Activated naive CD8-positive, alpha-beta T cell treated with anti-CD3 and anti-CD28 coated beads for 36 hours (primary cell): ENCODE results near the gene DENND4A. TPM values are rescaled to one million over a fixed set of nuclear protein-coding genes. Genes with fewer than 3 reads are reported as not detected.
A peak's percentile ranks its signal among the peaks of the same experiment; 100 is the strongest.

Experiments
- DNase-seq: peaks from one replicate; pipeline ENCODE4 v3.0.0; 2021
- H3K27ac Mint-ChIP-seq: one replicate; pipeline ENCODE4 v1.8.0; 2022; ENCODE audit warnings: mild to moderate bottlenecking, moderate library complexity, mixed read lengths
- H3K27me3 Mint-ChIP-seq: one replicate; pipeline ENCODE4 v1.8.0; 2022; ENCODE audit warnings: mild to moderate bottlenecking, mixed read lengths
- H3K36me3 Mint-ChIP-seq: one replicate; pipeline ENCODE4 v1.8.0; 2021; ENCODE audit warnings: mild to moderate bottlenecking, mixed read lengths
- H3K4me1 Mint-ChIP-seq: one replicate; pipeline ENCODE4 v1.8.0; 2021; ENCODE audit warnings: mixed read lengths
- H3K4me3 Mint-ChIP-seq: one replicate; pipeline ENCODE4 v1.8.0; 2022; ENCODE audit warnings: mild to moderate bottlenecking, moderate library complexity, mixed read lengths
- H3K9me3 Mint-ChIP-seq: one replicate; pipeline ENCODE4 v1.8.0; 2022; ENCODE audit warnings: mixed read lengths
- total RNA-seq, 2 experiments: library from RNA; stranded (reverse); gene quantifications; one replicate each; pipeline ENCODE4 v1.2.3, GENCODE V29; 2021

Gene DENND4A
- total RNA-seq, 2 experiments from 2014 or later, result 47.6 to 52.2 TPM

DNA sequence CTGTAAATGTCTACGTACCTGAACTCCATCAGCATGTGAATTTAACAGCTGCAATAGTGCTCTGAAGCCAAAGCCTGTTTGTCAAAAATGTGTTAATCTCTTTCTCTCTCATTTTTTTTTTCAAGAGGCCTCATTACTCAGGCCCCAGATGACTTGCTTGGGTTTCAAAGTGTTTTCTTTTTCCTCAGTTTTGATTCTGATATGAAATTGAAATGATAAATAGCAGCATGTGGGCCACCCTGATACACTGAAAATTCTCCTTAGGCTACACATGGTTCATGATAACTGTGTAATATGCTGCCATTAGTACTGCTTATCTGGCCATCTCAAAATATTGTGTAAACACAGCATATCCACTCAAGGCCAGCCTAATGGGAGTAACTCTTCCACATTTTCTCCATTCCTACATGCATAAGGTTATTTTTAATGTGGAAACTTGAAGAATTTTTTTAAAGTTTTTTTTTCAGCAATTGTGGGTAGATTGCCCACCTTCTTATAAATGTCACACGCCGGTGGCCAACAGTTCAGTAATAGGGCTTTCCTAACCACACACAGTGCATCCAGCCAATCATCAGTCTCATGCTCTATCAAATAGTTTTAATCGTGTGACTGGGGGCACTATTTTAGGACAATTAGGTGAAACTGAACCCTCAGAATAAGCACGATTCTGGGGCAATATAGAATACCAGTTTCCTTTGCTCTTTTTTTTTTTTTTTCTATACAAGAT, 13.1 kb upstream of the DENND4A start:
- H3K4me1 Mint-ChIP-seq, result peaks cover 32% of the 10 kb centered on the region
- no peak overlapping the region for H3K4me3 Mint-ChIP-seq
- peaks cover 2% of the 10 kb centered on the region for H3K36me3 Mint-ChIP-seq
- peaks cover 3% of the 10 kb centered on the region for H3K9me3 Mint-ChIP-seq
- no peak for DNase-seq
- no peaks in the 10 kb centered on the region for H3K27me3 Mint-ChIP-seq
- H3K27ac Mint-ChIP-seq, result peak overlapping the region; percentile 40

DNA sequence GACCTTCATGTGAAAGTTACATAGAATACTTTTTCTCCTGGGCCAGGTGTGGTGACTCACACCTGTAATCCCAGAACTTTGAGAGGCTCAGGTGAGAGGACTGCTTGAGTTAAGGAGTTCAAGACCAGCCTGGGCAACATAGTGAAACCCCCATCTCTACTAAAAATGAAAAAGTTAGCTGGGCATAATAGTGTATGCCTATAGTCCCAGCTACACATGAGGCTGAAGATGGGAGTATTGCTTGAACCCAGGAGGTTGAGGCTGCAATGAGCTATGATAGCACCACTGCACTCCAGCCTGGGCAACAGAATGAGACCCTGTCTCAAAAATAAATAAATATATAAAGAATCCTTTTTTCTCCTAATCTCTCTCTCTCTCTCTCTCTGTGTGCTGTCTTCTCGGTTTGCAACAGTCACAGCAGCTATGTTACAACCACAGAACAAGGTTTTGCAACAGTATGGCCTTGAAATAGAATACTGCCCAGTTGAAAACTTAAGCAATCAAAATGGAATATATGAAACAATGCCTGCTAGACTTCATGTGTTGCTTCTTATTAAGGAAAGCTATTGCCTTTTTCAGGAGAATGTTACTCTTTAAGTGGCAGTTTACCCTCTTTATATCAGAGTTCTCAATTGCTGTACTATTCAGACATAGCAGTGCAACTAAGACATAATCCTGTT, 12.3 kb upstream of the DENND4A start:
- Mint-ChIP-seq H3K36me3 (peaks cover 2% of the 10 kb centered on the region), H3K27ac (peak overlapping the region; percentile 7)

DNA sequence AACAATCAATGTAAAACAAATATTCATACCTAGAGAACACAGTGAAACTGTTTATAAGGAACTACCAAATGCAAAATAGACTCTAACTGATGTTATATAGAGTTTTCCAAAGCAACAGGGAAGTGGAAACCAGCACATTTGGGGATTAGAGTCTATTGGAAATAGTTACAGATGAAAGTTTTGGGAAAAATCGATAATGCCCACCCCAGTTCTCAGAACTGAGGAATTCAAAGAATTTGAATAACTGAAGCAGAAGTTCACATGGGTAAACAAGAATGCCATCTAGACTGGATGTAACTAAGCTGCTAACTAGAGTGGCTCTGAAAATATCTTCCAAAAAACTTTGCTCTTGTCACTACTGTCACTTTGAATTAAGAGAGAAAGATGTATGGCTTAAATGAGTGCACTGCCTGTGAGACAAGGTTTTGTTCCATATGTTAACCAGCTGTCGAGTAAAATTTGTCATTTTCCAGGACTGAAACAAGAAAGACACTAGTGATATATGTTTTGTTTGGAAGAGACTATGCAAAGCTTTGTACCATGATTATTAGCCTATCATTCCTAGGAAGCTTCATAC, 9.2 kb upstream of the DENND4A start:
- Mint-ChIP-seq H3K27ac (no peak overlapping the region), H3K36me3 (no peaks in the 10 kb centered on the region), H3K9me3 (no peaks in the 10 kb centered on the region), H3K27me3 (no peaks in the 10 kb centered on the region), H3K4me1 (peaks cover 42% of the 10 kb centered on the region), H3K4me3 (no peak overlapping the region)
- no peak for DNase-seq

More for the DNA sequence above, 12.3 kb upstream of the DENND4A start:
- no peak for DNase-seq
- peaks cover 2% of the 10 kb centered on the region for H3K9me3 Mint-ChIP-seq
- peaks cover 34% of the 10 kb centered on the region for H3K4me1 Mint-ChIP-seq
- no peaks in the 10 kb centered on the region for H3K27me3 Mint-ChIP-seq
- H3K4me3 Mint-ChIP-seq, result no peak overlapping the region

DNA sequence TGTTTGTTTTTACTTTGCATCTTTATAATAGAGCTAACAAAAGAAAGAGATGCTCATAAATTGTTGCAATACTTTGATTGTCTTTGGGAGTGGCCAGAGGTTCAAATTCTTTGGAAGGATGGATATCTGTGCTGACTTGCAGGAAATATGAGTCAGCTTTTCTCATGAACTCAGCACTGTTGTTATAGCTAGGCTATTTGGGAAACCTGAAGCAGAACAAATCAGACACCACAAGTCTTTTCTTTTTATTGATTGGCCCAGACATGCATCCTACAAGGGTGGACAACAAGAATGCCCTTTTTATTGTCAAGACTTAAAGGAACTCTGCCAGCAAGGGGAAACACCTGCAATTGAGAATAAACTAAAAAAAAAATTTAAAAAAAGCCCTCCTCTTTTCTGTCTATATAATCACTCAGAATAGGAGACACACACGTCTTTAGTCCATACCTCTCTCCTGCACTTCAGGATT, 4.6 kb upstream of the DENND4A start:
- DNase-seq, result no peak
- H3K27me3 Mint-ChIP-seq, result no peaks in the 10 kb centered on the region
- H3K27ac Mint-ChIP-seq, result no peak overlapping the region
- no peak overlapping the region for H3K4me3 Mint-ChIP-seq
- H3K4me1 Mint-ChIP-seq, result peaks cover 52% of the 10 kb centered on the region
- H3K36me3 Mint-ChIP-seq, result no peaks in the 10 kb centered on the region
- no peaks in the 10 kb centered on the region for H3K9me3 Mint-ChIP-seq

DNA sequence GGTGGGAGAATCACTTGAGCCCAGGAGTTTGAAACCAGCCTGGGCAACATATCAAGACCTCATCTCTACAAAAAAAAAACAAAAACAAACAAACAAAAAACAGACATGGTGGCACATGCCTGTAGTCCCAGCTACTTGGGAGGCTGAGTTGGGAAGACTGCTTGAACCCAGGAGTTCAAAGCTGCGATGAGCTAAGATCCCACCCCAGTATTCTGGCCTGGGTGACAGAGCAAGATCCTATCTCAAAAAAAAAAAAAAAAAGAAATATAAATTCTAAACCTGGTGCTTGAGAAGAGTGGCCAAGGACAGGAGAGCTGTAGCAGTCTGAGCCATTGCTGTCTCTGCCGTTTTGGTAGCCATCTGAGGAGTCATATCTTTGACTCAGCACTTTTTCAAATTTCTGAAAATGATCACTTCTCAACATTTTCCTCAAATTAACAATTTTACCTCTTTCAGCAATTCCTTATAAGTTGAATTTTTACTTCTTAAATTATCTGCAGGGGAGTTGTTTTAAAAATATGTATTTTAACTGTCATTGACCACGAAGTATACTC, 3.6 kb upstream of the DENND4A start:
- no peak overlapping the region for H3K4me3 Mint-ChIP-seq
- H3K4me1 Mint-ChIP-seq, result peaks cover 46% of the 10 kb centered on the region
- H3K36me3 Mint-ChIP-seq, result no peaks in the 10 kb centered on the region
- no peaks in the 10 kb centered on the region for H3K9me3 Mint-ChIP-seq
- H3K27me3 Mint-ChIP-seq, result no peaks in the 10 kb centered on the region
- no peak for DNase-seq
- H3K27ac Mint-ChIP-seq, result no peak overlapping the region

DNA sequence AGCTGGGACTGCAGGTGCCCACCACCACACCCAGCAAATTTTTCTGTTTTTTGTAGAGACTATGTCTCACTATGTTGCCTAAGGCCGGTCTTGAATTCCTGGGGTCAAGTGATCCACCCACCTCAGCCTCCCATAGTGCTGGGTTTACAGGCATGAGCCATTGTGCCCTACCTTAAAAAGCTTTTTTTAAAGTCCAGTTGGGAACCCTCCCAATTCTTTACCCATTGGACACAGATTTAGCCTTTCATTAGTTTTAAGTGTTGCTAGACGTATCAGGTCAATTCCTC, 1.7 kb upstream of the DENND4A start:
- Mint-ChIP-seq H3K27ac (peak overlapping the region; percentile 82), H3K36me3 (peaks cover 5% of the 10 kb centered on the region), H3K27me3 (no peaks in the 10 kb centered on the region), H3K4me1 (peaks cover 54% of the 10 kb centered on the region), H3K4me3 (peak overlapping the region; percentile 72), H3K9me3 (no peaks in the 10 kb centered on the region)
- no peak for DNase-seq

DNA sequence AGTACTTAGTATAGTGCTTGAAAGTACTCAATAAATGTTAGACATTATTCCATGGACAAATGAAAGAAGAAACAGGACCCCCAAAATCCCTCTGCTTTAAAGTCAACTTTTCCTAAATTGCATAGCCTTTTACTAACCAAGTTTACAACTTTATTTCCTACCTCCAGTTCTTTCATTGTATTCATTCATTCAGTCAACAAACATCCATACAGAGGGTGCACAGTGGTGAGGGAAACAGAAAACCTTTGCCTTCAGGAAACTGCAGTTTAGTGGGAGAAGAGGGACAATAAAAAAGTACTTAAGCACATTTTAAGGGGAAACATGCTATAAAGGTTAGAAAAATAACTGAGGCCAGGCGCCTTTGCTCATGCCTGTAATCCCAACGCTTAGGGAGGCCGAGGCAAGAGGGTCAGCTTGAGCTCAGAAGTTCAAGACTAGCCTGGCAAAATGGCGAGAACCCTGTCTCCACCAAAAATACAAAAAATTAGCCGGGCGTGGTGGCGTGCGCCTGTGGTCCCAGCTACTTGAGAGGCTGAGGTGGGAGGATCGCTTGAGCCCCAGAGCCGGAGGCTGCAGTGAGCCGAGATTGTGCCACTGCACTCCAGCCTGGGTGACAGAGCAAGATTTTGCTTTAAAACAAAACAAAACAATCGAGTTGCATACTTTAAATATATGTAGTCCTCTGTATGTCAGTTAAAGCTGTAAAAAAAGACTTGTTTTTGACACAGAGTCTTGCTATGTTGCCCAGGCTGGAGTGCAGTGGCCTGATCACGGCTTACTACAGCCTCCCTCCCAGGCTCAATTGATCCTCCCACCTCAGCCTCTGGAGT, 1.1 kb upstream of the DENND4A start:
- Mint-ChIP-seq H3K27ac (peak overlapping the region; percentile 96), H3K4me1 (peaks cover 58% of the 10 kb centered on the region)

DNA sequence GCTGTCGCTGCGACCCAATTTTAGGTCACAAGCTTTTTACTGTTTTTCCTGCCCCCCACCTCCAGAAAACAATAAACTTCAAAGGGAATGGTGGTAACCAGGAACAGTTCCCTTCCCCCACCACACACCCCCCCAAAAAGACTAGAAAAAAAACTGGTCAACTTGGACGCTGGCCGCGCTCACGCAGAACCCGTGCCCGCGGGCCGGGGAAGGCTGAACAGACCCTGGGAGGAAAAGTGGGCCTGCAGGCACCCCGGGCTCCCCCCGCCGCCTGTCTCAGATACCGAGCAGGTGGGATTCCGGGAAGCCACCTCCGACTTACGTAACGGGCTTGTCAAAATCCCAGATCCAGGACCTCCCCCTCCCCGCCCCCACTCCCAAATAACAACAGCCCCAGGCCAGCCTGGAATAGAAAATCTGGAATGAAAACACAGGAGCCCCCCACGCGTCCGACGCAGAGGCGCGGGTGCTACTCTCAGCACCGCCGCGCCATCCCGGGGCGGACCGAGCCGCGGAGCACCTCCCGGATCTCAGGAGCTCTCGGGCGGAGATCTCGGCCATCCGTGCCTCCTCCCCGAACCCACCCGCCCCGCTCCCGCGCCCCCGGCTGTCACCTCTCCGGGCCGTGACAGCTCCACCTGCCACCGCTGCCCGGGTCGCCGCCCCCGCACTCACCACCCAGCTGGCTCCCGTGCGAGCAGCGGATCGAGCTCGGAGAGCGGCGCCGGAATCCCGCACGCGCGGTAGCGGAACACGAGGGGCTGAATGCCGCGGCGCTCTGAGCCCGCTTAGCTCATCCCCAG, 557 bp downstream of the DENND4A start:
- peaks cover 58% of the 10 kb centered on the region for H3K4me1 Mint-ChIP-seq
- H3K27ac Mint-ChIP-seq, result peak overlapping the region; percentile 96

More for the DNA sequence above, 1.1 kb upstream of the DENND4A start:
- Mint-ChIP-seq H3K27me3 (no peaks in the 10 kb centered on the region), H3K9me3 (no peaks in the 10 kb centered on the region), H3K36me3 (peaks cover 9% of the 10 kb centered on the region), H3K4me3 (peak overlapping the region; percentile 83)
- no peak for DNase-seq

DNA sequence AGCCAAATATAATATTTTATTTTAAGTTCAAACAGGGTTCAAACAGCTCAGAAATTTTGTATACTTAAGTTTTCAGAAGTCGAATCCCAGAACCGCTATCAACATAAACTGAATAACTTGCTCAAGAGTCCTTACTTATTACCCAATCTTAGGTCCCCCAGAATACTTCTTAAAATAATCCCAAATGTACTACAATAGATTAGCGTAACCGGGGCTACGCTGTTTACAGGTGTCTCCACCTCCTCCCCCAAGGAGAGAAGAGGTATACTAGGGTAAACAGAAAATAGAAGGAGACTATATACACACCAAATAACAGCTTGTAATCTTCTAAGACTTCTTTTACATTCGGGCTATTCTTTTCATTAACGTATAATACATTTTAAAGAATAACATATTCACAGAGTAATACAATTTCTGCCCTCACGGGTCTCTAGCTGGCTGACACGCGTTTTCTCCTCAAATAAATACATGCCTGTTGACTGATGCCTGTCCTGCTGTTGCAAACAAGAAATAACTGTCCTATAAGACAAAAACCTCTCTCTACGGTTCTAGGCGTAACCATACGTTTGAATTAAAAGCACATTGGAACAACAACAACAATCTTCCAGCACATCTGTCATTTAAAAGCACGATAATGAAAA, 1.3 kb downstream of the DENND4A start:
- Mint-ChIP-seq H3K4me1 (peaks cover 54% of the 10 kb centered on the region), H3K27me3 (no peaks in the 10 kb centered on the region), H3K36me3 (peaks cover 15% of the 10 kb centered on the region), H3K4me3 (peak overlapping the region; percentile 83), H3K27ac (peak overlapping the region; percentile 94), H3K9me3 (no peaks in the 10 kb centered on the region)
- no peak for DNase-seq

More for the DNA sequence above, 557 bp downstream of the DENND4A start:
- Mint-ChIP-seq H3K36me3 (peaks cover 15% of the 10 kb centered on the region), H3K27me3 (no peaks in the 10 kb centered on the region), H3K9me3 (no peaks in the 10 kb centered on the region), H3K4me3 (peak overlapping the region; percentile 83)
- DNase-seq, result peak; percentile 64

DNA sequence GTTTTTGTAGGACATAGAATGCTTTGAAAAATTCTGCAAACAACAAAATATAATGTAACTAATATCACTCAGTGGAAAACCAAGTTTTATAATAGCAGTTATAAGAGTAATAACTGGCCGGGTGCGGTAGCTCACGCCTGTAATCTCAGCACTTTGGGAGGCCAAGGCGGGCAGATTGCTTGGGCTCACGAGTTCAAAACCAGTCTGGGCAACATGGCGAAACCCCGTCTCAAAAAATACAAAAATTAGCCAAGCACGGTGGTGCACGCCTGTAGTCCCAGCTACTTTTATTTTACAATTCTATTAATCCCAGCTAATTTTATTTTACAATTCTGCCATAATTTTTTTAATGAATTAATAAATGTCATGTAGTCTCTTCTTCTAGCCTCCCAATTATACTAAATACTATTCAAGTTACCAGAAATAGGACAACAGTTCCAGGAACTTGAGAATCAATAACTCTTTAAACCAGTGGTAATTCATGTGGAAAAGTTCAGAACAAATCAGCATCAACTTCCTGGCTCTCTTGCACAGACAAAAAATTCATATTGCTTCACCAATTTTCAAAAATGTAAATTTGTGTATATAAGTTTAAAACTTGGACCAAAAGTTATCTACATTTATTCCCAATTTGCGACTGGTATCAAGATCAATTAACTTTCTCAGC, 2.2 kb downstream of the DENND4A start:
- Mint-ChIP-seq H3K27me3 (no peaks in the 10 kb centered on the region), H3K27ac (peak overlapping the region; percentile 86), H3K9me3 (no peaks in the 10 kb centered on the region), H3K4me3 (peak overlapping the region; percentile 83), H3K4me1 (peaks cover 51% of the 10 kb centered on the region), H3K36me3 (peaks cover 19% of the 10 kb centered on the region)
- DNase-seq, result no peak

DNA sequence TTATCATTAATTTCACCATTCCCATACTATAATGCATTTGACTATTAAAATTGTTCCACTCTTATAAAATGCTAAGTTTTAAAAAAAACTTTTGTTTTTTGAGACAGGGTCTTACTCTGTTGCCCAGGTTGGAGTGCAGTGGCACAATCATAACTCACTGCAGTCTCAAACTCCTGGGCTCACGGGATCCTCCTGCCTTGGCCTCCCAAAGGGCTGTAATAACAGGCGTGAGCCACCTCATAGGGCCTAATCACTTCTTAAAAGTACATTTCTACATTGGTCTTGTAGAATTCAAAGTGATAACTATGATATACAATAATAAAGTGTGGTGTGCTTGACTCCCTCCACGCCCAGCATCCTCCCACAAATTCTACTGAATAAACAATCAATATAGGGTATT, 3.0 kb downstream of the DENND4A start:
- peaks cover 21% of the 10 kb centered on the region for H3K36me3 Mint-ChIP-seq
- H3K27me3 Mint-ChIP-seq, result no peaks in the 10 kb centered on the region
- H3K4me1 Mint-ChIP-seq, result peaks cover 43% of the 10 kb centered on the region
- no peak for DNase-seq
- peak overlapping the region; percentile 68 for H3K27ac Mint-ChIP-seq
- no peaks in the 10 kb centered on the region for H3K9me3 Mint-ChIP-seq
- H3K4me3 Mint-ChIP-seq, result peak overlapping the region; percentile 83

DNA sequence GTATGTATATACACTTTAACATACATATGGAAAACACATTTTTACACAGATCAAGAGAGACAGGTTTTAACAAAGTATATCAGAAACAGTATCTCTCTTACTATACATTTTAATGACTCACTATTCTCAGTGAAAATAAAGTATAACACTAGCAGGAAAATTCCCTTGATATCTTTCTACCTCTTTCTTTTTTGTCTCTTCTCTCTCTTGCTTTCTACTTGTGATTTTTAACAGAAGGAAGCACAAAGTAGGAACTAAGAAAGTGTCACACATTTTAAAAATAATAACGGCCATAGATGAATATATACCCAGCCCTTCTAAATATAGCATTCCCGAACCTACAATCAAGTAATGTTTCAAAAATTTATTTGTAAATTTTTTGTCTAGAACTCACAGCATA, 4.8 kb downstream of the DENND4A start:
- no peak for DNase-seq
- peak overlapping the region; percentile 87 for H3K27ac Mint-ChIP-seq
- H3K4me1 Mint-ChIP-seq, result peaks cover 43% of the 10 kb centered on the region
- H3K27me3 Mint-ChIP-seq, result no peaks in the 10 kb centered on the region
- H3K36me3 Mint-ChIP-seq, result peaks cover 28% of the 10 kb centered on the region
- no peaks in the 10 kb centered on the region for H3K9me3 Mint-ChIP-seq
- H3K4me3 Mint-ChIP-seq, result peak overlapping the region; percentile 71

DNA sequence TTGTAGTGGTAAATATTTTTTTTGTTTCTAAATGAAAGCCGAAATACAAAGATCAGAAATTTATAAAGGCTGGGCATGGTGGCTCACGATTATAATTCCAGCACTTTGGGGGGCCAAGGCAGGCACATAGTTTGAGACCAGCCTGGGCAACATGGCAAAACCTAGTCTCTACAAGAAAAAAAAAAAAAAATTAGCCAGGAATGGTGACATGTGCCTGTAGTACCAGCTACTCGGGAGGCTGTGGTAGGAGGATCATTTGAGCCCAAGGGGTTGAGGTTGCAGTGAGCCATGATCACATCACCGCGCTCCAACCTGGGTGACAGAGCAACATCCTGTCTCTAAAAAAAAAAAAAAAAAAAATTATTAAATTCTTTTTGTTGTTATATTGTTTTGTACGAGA, 6.9 kb downstream of the DENND4A start:
- Mint-ChIP-seq H3K4me1 (peaks cover 43% of the 10 kb centered on the region), H3K9me3 (no peaks in the 10 kb centered on the region), H3K27ac (no peak overlapping the region), H3K36me3 (peaks cover 30% of the 10 kb centered on the region), H3K4me3 (no peak overlapping the region), H3K27me3 (no peaks in the 10 kb centered on the region)
- no peak for DNase-seq
